AG04449 (cell line): Measurements from ENCODE around the gene TMEM108.

Source experiments
- CTCF ChIA-PET: fragments of 350-600 bp; formaldehyde crosslinking; extraction: SDS; loops from one replicate; lab custom pipeline; 2021; ENCODE audit warnings: antibody characterized with exemption; lab: Yijun Ruan, JAX
- POLR2A ChIA-PET: fragments of 400-600, 350-600 bp; formaldehyde crosslinking; extraction: SDS; loops from one replicate; lab custom pipeline; 2020; ENCODE audit warnings: antibody characterized with exemption, inconsistent platforms; lab: Yijun Ruan, JAX
- DNase-seq: peaks from one replicate; pipeline ENCODE4 v3.0.0-alpha.2; 2010; ENCODE audit warnings: low read depth, low spot score
- H3K4me3 ChIP-seq: 2 replicates; pipeline ENCODE4 v1.5.1; 2011; ENCODE audit warnings: low read depth, mild to moderate bottlenecking, control low read depth, low read length
- CTCF ChIP-seq: IDR thresholded peaks from one replicate; pipeline ENCODE4 v1.5.1; 2011; ENCODE audit warnings: mild to moderate bottlenecking, moderate library complexity, low read length, control low read depth, inconsistent platforms; ENCODE audit not compliant: insufficient read depth; ENCODE audit errors: missing control alignments

TMEM108 gene

GRCh38 chr3:133380481-133381225, 342.5 kb downstream of the TMEM108 start:
- POLR2A ChIA-PET: no interaction called here

GRCh38 chr3:133381346-133382109, 343.3 kb downstream of the TMEM108 start:
- DNase-seq: no peak
- CTCF ChIA-PET: interaction anchor here (0.7 to 24.0 kb wide), 7 partner anchors 8 to 658 kb away, joined by 4 to 297 read pairs (median 7); partner anchors contain the start of gene TMEM108
- H3K4me3 ChIP-seq: no peak overlapping the region
- TF ChIP-seq CTCF: no peak
- POLR2A ChIA-PET: no interaction called here

More at GRCh38 chr3:133380481-133381225, 342.5 kb downstream of the TMEM108 start:
- H3K4me3 ChIP-seq: no peak overlapping the region
- no peak for DNase-seq
- CTCF ChIA-PET: interaction anchor here (2.4 to 24.0 kb wide), 3 partner anchors 9 to 651 kb away, joined by 7 to 297 read pairs (median 160); partner anchors contain the start of gene TMEM108
- TF ChIP-seq CTCF: no peak

GRCh38 chr3:133383175-133383574, 345.0 kb downstream of the TMEM108 start:
- no peak for DNase-seq
- TF ChIP-seq CTCF: no peak
- H3K4me3 ChIP-seq: no peak overlapping the region
- ChIA-PET CTCF (interaction anchor here (0.8 to 24.0 kb wide), 6 partner anchors 8 to 660 kb away, joined by 3 to 297 read pairs (median 6); partner anchors contain the start of gene TMEM108), POLR2A (no interaction called here)

- ChIA-PET POLR2A (no interaction called here), CTCF (interaction anchor here (0.7 to 24.0 kb wide), 9 partner anchors 8 to 660 kb away, joined by 3 to 297 read pairs (median 6); partner anchors contain the start of gene TMEM108)
- no peak overlapping the region for H3K4me3 ChIP-seq
- no peak for TF ChIP-seq CTCF
- no peak for DNase-seq
Observed at GRCh38 chr3:133383741-133384140, 345.6 kb downstream of the TMEM108 start.

- CTCF ChIA-PET: interaction anchor here (0.7 to 24.0 kb wide), 13 partner anchors 8 to 661 kb away, joined by 3 to 297 read pairs (median 3); partner anchors contain the start of gene TMEM108
- TF ChIP-seq CTCF: peak; percentile 89
- H3K4me3 ChIP-seq: no peak overlapping the region
- no peak for DNase-seq
- POLR2A ChIA-PET: no interaction called here
Observed at GRCh38 chr3:133384331-133385027, 346.3 kb downstream of the TMEM108 start.
